MCF 10A (cell line): Measurements from ENCODE around the gene FILIP1. TPM values are rescaled to one million over a fixed set of nuclear protein-coding genes. Genes with fewer than 3 reads are reported as not detected.

ENCODE experiments used
- BruUV-seq: library from RNA; stranded (reverse); fragments of 400-500 nt; replicated peaks from 2 replicates; lab custom pipeline; 2021; lab: Mats Ljungman, UMichigan
- CTCF ChIA-PET: fragments of 300-600 bp; sonication (Branson Sonifier 250); formaldehyde crosslinking; extraction: SDS; loops from one replicate; lab custom pipeline; 2021; ENCODE audit warnings: antibody characterized with exemption, inconsistent platforms; lab: Yijun Ruan, JAX
- POLR2A ChIA-PET: fragments of 300-600, 350-650 bp; sonication (Branson Sonifier 250); formaldehyde crosslinking; extraction: SDS; loops from one replicate; lab custom pipeline; 2020; ENCODE audit warnings: antibody characterized with exemption, inconsistent platforms; lab: Yijun Ruan, JAX
- DNase-seq: peaks from one replicate; pipeline ENCODE4 v3.0.0-alpha.2; 2018; ENCODE audit not compliant: unreplicated experiment
- H3K27ac Mint-ChIP-seq: one replicate; pipeline ENCODE4 v1.8.0; 2022; ENCODE audit warnings: mild to moderate bottlenecking, low read depth, mixed read lengths; ENCODE audit not compliant: unreplicated experiment
- H3K27me3 Mint-ChIP-seq: one replicate; pipeline ENCODE4 v1.8.0; 2022; ENCODE audit warnings: mixed read lengths; ENCODE audit not compliant: insufficient read depth, unreplicated experiment
- H3K36me3 Mint-ChIP-seq: one replicate; pipeline ENCODE4 v1.8.0; 2022; ENCODE audit warnings: mild to moderate bottlenecking, moderate library complexity, mixed read lengths; ENCODE audit not compliant: insufficient read depth, unreplicated experiment
- H3K4me1 Mint-ChIP-seq: one replicate; pipeline ENCODE4 v1.8.0; 2022; ENCODE audit warnings: mixed read lengths; ENCODE audit not compliant: insufficient read depth, unreplicated experiment
- H3K4me3 Mint-ChIP-seq: one replicate; pipeline ENCODE4 v1.8.0; 2022; ENCODE audit warnings: mild to moderate bottlenecking, moderate library complexity, mixed read lengths; ENCODE audit not compliant: unreplicated experiment
- H3K9me3 Mint-ChIP-seq: one replicate; pipeline ENCODE4 v1.8.0; 2022; ENCODE audit warnings: mixed read lengths; ENCODE audit not compliant: unreplicated experiment
- CTCF ChIP-seq: fragments of 200-600 bp; IDR thresholded peaks from one replicate; pipeline ENCODE4 v1.8.0; 2022; ENCODE audit warnings: antibody characterized with exemption, mild to moderate bottlenecking; ENCODE audit not compliant: unreplicated experiment
- intact Hi-C: fragments of 100-400 bp; cut with micrococcal nuclease; formaldehyde crosslinking; loops from 2 replicates; pipeline ENCODE4 v1.14.1; 2022
- total RNA-seq: library from RNA; stranded (reverse); gene quantifications from 2 replicates; pipeline ENCODE4 v1.2.3, GENCODE V29; 2022

FILIP1 gene
- total RNA-seq, 1 experiment from 2014 or later = 0.14 TPM

- no TSS peak for BruUV-seq
- TF ChIP-seq CTCF = no peak
Measured at GRCh38 chr6:75427329-75427728, 66.3 kb downstream of the FILIP1 start.

GRCh38 chr6:75424618-75425548 lies 68.7 kb downstream of the FILIP1 start:
- Mint-ChIP-seq H3K36me3 (peaks cover 4% of the 10 kb centered on the region), H3K4me1 (peaks cover 9% of the 10 kb centered on the region), H3K4me3 (no peak overlapping the region), H3K27me3 (no peaks in the 10 kb centered on the region), H3K27ac (peak overlapping the region; percentile 36), H3K9me3 (no peaks in the 10 kb centered on the region)
- TF ChIP-seq CTCF = no peak
- ChIA-PET CTCF (interaction anchor here (0.5 kb wide), 1 partner anchor 197 kb away, joined by 3 read pairs; no protein-coding TSS in a partner anchor), POLR2A (no interaction called here)
- BruUV-seq = no TSS peak
- intact Hi-C loops = no loop called here
- DNase-seq = peak; percentile 20

More at GRCh38 chr6:75427329-75427728, 66.3 kb downstream of the FILIP1 start:
- DNase-seq = no peak
- H3K36me3 Mint-ChIP-seq = peaks cover 4% of the 10 kb centered on the region
- CTCF ChIA-PET = no interaction called here
- intact Hi-C loops = no loop called here
- no peak overlapping the region for H3K4me3 Mint-ChIP-seq
- H3K27ac Mint-ChIP-seq = no peak overlapping the region
- POLR2A ChIA-PET = no interaction called here
- no peaks in the 10 kb centered on the region for H3K9me3 Mint-ChIP-seq
- no peaks in the 10 kb centered on the region for H3K27me3 Mint-ChIP-seq
- peaks cover 13% of the 10 kb centered on the region for H3K4me1 Mint-ChIP-seq

- Mint-ChIP-seq H3K27ac (no peak overlapping the region), H3K4me3 (no peak overlapping the region), H3K4me1 (peaks cover 10% of the 10 kb centered on the region), H3K9me3 (no peaks in the 10 kb centered on the region), H3K27me3 (no peaks in the 10 kb centered on the region), H3K36me3 (peaks cover 4% of the 10 kb centered on the region)
- DNase-seq = no peak
- no peak for TF ChIP-seq CTCF
- POLR2A ChIA-PET = no interaction called here
- BruUV-seq = no TSS peak
- CTCF ChIA-PET = interaction anchor here (0.6 kb wide), 1 partner anchor 132 kb away, joined by 5 read pairs; no protein-coding TSS in a partner anchor
- intact Hi-C loops = no loop called here
Measured at GRCh38 chr6:75423386-75423785, 70.2 kb downstream of the FILIP1 start.

- peaks cover 15% of the 10 kb centered on the region for H3K4me1 Mint-ChIP-seq
- H3K27ac Mint-ChIP-seq = no peak overlapping the region
- ChIA-PET CTCF (no interaction called here), POLR2A (no interaction called here)
- H3K27me3 Mint-ChIP-seq = no peaks in the 10 kb centered on the region
- no peak overlapping the region for H3K4me3 Mint-ChIP-seq
- intact Hi-C loops = no loop called here
- peaks cover 4% of the 10 kb centered on the region for H3K36me3 Mint-ChIP-seq
- no TSS peak for BruUV-seq
- peak; percentile 8 for DNase-seq
- H3K9me3 Mint-ChIP-seq = no peaks in the 10 kb centered on the region
- no peak for TF ChIP-seq CTCF
Measured at GRCh38 chr6:75422024-75422639, 71.5 kb downstream of the FILIP1 start.
